ENCODE data around the gene SHISA9.

SHISA9 gene

DNA sequence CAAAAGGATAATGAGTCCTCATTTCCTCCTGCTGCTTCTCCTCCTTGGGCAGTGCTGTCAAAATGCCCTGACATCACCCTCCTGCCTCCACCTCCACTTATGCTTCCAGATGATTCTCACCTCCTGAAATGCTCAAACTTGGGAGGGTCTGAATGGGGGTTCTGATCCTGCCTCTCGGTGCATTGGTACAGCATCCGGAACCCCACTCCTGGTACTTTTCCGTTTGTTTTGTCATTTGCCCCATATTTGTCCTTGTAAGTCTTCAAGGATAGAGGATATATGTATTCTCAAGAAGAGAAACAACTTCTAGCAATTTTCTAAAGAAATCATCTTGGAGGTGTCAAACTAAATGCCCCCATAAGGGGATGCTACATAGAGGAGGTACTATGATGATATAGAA, 148.3 kb downstream of the SHISA9 start:
- no peaks in the 10 kb centered on the region for H3K4me1 ChIP-seq (ENCODE audit: insufficient read depth, insufficient read length)
- no peak overlapping the region for H3K4me3 ChIP-seq (ENCODE audit: insufficient read length, low read depth)
- DNase-seq (ENCODE audit: low read depth, low spot score) = no peak
- no peak overlapping the region for H3K9ac ChIP-seq (ENCODE audit: insufficient read length, low read depth)
- H3K36me3 ChIP-seq (ENCODE audit: insufficient read depth, insufficient read length, low read length) = no peaks in the 10 kb centered on the region
- TF ChIP-seq YY1 (IDR thresholded peaks at IDR 0.05; ENCODE audit: insufficient read depth, insufficient read length) (no peak), SUZ12 (IDR thresholded peaks at IDR 0.05; ENCODE audit: extremely low read depth, insufficient read depth, insufficient read length) (no peak), ZNF274 (IDR thresholded peaks at IDR 0.05; ENCODE audit: low read depth, low read length) (no peak)
- H3K9me3 ChIP-seq (ENCODE audit: insufficient read depth, low read length) = no peaks in the 10 kb centered on the region
- no peaks in the 10 kb centered on the region for H3K27me3 ChIP-seq (ENCODE audit: insufficient read depth, insufficient read length)

DNA sequence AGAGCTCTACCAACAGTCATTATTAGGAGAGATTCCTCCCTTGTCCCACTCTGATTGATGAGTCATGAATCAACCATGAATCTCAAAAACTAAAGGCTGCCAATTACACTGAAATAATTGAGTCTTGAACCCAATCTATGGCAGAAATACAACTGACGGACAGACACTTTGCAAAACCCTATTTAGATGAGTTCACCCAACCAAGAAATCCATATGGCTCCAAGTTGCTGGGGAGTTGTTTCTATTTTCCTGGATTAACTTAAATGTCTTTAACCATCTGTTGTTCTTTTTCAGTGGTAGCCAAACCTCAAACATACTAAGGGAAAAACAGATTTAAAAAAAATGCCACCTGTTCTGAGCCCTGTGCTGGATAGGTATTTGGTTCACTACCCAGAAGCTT, 151.0 kb downstream of the SHISA9 start:
- DNase-seq (ENCODE audit: low read depth, low spot score) = no peak
- Histone ChIP-seq H3K4me3 (ENCODE audit: insufficient read length, low read depth) (no peak overlapping the region), H3K4me1 (ENCODE audit: insufficient read depth, insufficient read length) (peaks cover 3% of the 10 kb centered on the region), H3K9ac (ENCODE audit: insufficient read length, low read depth) (no peak overlapping the region), H3K36me3 (ENCODE audit: insufficient read depth, insufficient read length, low read length) (no peaks in the 10 kb centered on the region), H3K27me3 (ENCODE audit: insufficient read depth, insufficient read length) (no peaks in the 10 kb centered on the region), H3K9me3 (ENCODE audit: insufficient read depth, low read length) (no peaks in the 10 kb centered on the region)
- no peak for TF ChIP-seq YY1 (IDR thresholded peaks at IDR 0.05; ENCODE audit: insufficient read depth, insufficient read length)
- TF ChIP-seq ZNF274 (IDR thresholded peaks at IDR 0.05; ENCODE audit: low read depth, low read length) = no peak
- no peak for TF ChIP-seq SUZ12 (IDR thresholded peaks at IDR 0.05; ENCODE audit: extremely low read depth, insufficient read depth, insufficient read length)

DNA sequence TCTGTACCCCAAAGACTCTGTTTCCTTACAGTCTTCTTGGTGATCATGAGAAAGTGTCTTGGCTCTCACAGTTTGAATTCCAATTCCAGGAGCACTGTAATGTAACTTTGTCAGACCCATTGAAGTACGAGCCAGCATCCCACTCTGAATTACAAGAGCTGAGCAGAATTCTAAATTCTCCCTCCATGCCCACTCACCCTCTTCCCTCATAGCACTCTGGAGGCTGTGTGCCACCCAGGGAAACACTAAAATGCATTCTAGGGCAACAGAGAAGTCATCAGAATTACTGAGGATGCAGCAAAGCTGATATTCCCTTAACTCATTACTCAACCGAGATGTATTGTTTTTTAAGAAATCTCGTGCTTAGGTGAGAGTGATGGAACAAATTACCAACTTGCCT, 154.1 kb downstream of the SHISA9 start:
- Histone ChIP-seq H3K9ac (ENCODE audit: insufficient read length, low read depth) (no peak overlapping the region), H3K4me1 (ENCODE audit: insufficient read depth, insufficient read length) (peaks cover 3% of the 10 kb centered on the region), H3K27me3 (ENCODE audit: insufficient read depth, insufficient read length) (no peaks in the 10 kb centered on the region), H3K36me3 (ENCODE audit: insufficient read depth, insufficient read length, low read length) (no peaks in the 10 kb centered on the region), H3K4me3 (ENCODE audit: insufficient read length, low read depth) (no peak overlapping the region), H3K9me3 (ENCODE audit: insufficient read depth, low read length) (no peaks in the 10 kb centered on the region)
- TF ChIP-seq YY1 (IDR thresholded peaks at IDR 0.05; ENCODE audit: insufficient read depth, insufficient read length) (no peak), ZNF274 (IDR thresholded peaks at IDR 0.05; ENCODE audit: low read depth, low read length) (no peak), SUZ12 (IDR thresholded peaks at IDR 0.05; ENCODE audit: extremely low read depth, insufficient read depth, insufficient read length) (no peak)
- no peak for DNase-seq (ENCODE audit: low read depth, low spot score)

DNA sequence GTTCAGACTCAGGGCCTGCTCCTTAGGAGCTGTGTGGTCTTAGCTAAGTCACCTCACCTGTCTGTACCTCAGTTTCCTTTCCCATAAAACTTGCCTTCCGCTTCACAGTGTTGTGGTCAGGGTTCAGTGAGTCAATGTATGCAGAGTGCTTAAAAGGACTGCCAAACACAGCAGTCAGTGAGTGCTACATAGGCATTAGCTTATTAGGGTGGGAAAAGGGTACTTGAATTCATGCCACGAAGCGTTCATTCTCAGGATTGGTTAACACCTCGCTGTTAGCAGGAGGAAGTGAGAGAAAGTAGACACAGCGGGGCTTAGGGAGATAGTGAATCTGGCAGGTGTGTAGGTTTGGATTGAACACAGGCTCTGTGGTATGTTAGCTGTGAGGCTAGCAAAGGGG, 155.2 kb downstream of the SHISA9 start:
- Histone ChIP-seq H3K9me3 (ENCODE audit: insufficient read depth, low read length) (no peaks in the 10 kb centered on the region), H3K9ac (ENCODE audit: insufficient read length, low read depth) (no peak overlapping the region), H3K4me1 (ENCODE audit: insufficient read depth, insufficient read length) (peaks cover 3% of the 10 kb centered on the region), H3K27me3 (ENCODE audit: insufficient read depth, insufficient read length) (no peaks in the 10 kb centered on the region), H3K4me3 (ENCODE audit: insufficient read length, low read depth) (no peak overlapping the region), H3K36me3 (ENCODE audit: insufficient read depth, insufficient read length, low read length) (no peaks in the 10 kb centered on the region)
- TF ChIP-seq ZNF274 (IDR thresholded peaks at IDR 0.05; ENCODE audit: low read depth, low read length) (no peak), SUZ12 (IDR thresholded peaks at IDR 0.05; ENCODE audit: extremely low read depth, insufficient read depth, insufficient read length) (no peak)
- no peak for DNase-seq (ENCODE audit: low read depth, low spot score)

DNA sequence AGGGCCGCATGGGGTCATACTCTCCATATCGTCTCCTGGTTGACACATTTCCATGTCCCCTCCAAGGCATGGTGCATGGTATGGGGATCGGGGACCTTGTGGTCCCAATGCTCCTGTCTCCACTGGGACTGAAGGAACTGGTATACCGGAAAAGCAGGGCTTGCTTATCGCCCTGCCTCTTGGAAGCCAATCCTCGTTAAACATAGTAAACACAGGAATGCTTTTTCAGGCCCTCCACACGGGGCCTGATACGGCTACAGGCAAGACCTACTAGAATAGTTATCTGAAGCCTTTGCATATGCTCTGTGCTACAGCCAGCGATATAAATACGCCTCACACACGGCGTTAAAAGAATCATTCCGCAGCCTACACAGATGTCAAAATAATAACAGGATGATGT, 159.5 kb downstream of the SHISA9 start:
- Histone ChIP-seq H3K4me3 (ENCODE audit: insufficient read length, low read depth) (no peak overlapping the region), H3K9me3 (ENCODE audit: insufficient read depth, low read length) (peaks cover 2% of the 10 kb centered on the region), H3K36me3 (ENCODE audit: insufficient read depth, insufficient read length, low read length) (no peaks in the 10 kb centered on the region), H3K27me3 (ENCODE audit: insufficient read depth, insufficient read length) (no peaks in the 10 kb centered on the region), H3K9ac (ENCODE audit: insufficient read length, low read depth) (no peak overlapping the region), H3K4me1 (ENCODE audit: insufficient read depth, insufficient read length) (peaks cover 3% of the 10 kb centered on the region)
- DNase-seq (ENCODE audit: low read depth, low spot score) = no peak
- TF ChIP-seq SUZ12 (IDR thresholded peaks at IDR 0.05; ENCODE audit: extremely low read depth, insufficient read depth, insufficient read length) (no peak), YY1 (IDR thresholded peaks at IDR 0.05; ENCODE audit: insufficient read depth, insufficient read length) (no peak), ZNF274 (IDR thresholded peaks at IDR 0.05; ENCODE audit: low read depth, low read length) (no peak)

DNA sequence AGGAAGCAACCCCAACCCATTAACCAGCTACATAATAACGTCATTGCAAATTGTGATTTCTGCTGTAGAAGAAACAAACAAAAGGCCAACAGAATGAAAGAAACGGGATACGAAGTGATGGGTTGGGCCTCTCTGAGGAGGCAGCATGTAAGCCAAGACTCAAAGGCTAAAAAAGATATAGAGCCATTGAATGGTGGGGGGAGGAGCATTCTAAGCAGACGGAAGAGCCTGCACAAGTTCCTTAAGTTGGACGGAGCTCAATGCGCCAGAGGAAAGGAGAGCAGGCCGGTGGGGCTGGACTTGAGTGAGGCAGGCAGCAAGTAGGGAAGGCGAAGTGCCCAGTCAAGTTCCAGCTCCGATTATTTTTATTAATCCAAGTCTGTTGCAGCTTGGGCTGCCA, 160.3 kb downstream of the SHISA9 start:
- Histone ChIP-seq H3K4me3 (ENCODE audit: insufficient read length, low read depth) (no peak overlapping the region), H3K4me1 (ENCODE audit: insufficient read depth, insufficient read length) (peaks cover 3% of the 10 kb centered on the region), H3K36me3 (ENCODE audit: insufficient read depth, insufficient read length, low read length) (no peaks in the 10 kb centered on the region), H3K27me3 (ENCODE audit: insufficient read depth, insufficient read length) (no peaks in the 10 kb centered on the region), H3K9me3 (ENCODE audit: insufficient read depth, low read length) (peaks cover 8% of the 10 kb centered on the region), H3K9ac (ENCODE audit: insufficient read length, low read depth) (no peak overlapping the region)
- DNase-seq (ENCODE audit: low read depth, low spot score) = no peak
- TF ChIP-seq ZNF274 (IDR thresholded peaks at IDR 0.05; ENCODE audit: low read depth, low read length) (no peak), SUZ12 (IDR thresholded peaks at IDR 0.05; ENCODE audit: extremely low read depth, insufficient read depth, insufficient read length) (no peak), YY1 (IDR thresholded peaks at IDR 0.05; ENCODE audit: insufficient read depth, insufficient read length) (no peak)

DNA sequence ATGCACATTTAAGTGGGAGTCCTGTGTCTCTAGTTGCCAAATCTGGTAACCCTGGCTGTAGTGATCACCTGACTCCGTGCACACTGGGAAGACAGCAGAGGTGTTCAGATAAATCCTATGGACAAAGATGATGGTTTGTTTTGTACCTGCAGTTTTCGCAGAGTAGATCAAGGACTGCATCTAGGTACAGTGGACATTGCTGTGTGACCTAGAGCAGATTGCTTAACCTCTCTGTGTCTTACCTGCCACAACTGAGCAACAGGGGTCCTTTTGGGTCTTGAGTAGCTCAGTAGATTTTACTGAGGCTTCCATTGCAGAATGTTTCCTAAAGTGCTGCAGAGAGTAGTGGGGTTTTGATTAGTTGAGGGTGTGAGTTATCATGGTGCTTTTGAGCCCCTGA, 160.8 kb downstream of the SHISA9 start:
- Histone ChIP-seq H3K9ac (ENCODE audit: insufficient read length, low read depth) (no peak overlapping the region), H3K4me3 (ENCODE audit: insufficient read length, low read depth) (no peak overlapping the region), H3K4me1 (ENCODE audit: insufficient read depth, insufficient read length) (peaks cover 3% of the 10 kb centered on the region), H3K36me3 (ENCODE audit: insufficient read depth, insufficient read length, low read length) (no peaks in the 10 kb centered on the region), H3K27me3 (ENCODE audit: insufficient read depth, insufficient read length) (no peaks in the 10 kb centered on the region), H3K9me3 (ENCODE audit: insufficient read depth, low read length) (peaks cover 8% of the 10 kb centered on the region)
- no peak for DNase-seq (ENCODE audit: low read depth, low spot score)
- TF ChIP-seq YY1 (IDR thresholded peaks at IDR 0.05; ENCODE audit: insufficient read depth, insufficient read length) (no peak), SUZ12 (IDR thresholded peaks at IDR 0.05; ENCODE audit: extremely low read depth, insufficient read depth, insufficient read length) (no peak), ZNF274 (IDR thresholded peaks at IDR 0.05; ENCODE audit: low read depth, low read length) (no peak)

DNA sequence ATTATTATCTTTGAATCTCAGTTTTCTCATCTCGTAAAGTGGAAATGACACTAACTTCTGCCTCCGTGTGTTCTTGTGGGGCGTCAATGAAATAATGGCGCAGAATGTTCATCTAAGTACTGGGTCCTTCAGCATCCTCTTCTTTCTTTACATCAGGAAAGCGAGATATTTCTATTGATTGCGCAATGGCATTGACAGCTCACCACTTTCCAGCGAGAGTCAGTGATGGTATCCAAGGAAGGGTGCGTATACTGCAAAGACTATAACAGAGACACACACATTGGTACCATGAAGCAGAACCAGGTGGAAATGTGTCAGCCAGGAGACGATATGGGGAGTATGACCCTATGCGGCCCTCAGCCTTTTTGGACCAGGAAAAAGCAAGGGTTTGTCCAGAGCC, 162.1 kb downstream of the SHISA9 start:
- H3K4me3 ChIP-seq (ENCODE audit: insufficient read length, low read depth) = no peak overlapping the region
- no peak overlapping the region for H3K9ac ChIP-seq (ENCODE audit: insufficient read length, low read depth)
- H3K9me3 ChIP-seq (ENCODE audit: insufficient read depth, low read length) = peaks cover 8% of the 10 kb centered on the region
- H3K36me3 ChIP-seq (ENCODE audit: insufficient read depth, insufficient read length, low read length) = no peaks in the 10 kb centered on the region
- no peaks in the 10 kb centered on the region for H3K27me3 ChIP-seq (ENCODE audit: insufficient read depth, insufficient read length)
- no peak for DNase-seq (ENCODE audit: low read depth, low spot score)
- H3K4me1 ChIP-seq (ENCODE audit: insufficient read depth, insufficient read length) = peaks cover 3% of the 10 kb centered on the region
- TF ChIP-seq YY1 (IDR thresholded peaks at IDR 0.05; ENCODE audit: insufficient read depth, insufficient read length) (no peak), ZNF274 (IDR thresholded peaks at IDR 0.05; ENCODE audit: low read depth, low read length) (no peak), SUZ12 (IDR thresholded peaks at IDR 0.05; ENCODE audit: extremely low read depth, insufficient read depth, insufficient read length) (no peak)
